ENCODE measurements around the gene GNL3.

The GNL3 gene

DNA sequence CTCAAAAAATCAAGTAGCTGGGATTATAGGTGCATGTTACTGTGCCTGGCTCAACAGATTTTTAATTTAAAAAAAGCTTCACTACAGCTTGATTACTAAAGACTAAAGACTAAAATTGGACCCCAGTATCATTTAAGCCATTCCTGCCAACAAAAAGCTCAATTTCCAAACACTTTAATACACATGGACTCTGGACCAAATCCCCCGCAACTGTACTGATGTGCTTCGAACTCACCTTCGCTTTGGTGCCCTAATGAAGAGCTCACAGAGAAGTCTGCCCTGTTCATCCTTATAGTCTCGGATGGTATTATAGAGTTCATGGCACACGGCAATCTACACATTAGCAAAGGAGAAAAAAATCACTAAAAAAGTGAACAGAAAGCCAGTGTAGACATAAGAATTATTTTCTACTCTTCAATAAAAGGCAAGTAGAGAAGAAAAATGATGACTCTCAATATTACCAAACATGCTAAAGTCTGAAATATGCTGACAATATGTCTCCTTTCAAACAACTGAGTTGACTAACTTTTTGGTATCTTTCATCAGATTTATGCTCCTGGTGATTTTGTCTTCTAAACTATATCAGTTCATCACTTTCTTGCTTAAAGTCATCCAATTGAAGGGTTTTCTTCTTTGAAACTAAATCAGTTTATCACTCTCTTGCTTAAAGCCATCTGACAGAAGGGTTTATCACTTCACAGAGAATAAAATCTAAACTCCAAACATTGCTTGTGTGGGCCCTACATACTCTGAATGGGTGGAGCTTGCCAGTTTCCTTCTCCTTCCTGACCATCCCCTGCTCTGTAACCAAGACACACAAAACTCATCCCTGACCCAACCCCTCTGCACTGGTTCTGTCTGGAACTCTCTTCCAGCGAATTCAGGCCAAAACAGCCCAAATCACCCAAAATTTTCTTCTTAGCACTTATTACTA lies 7.3 kb upstream of the GNL3 start:
- TF ChIP-seq CTCF (IDR thresholded peaks at IDR 0.05; ENCODE audit: control insufficient read depth, insufficient read depth, low read depth, low read length, missing control alignments): no peak
- no peak overlapping the region for H3K4me3 ChIP-seq (ENCODE audit: control insufficient read depth, low read depth, low read length)
- no peak for DNase-seq (ENCODE audit: low read depth)

DNA sequence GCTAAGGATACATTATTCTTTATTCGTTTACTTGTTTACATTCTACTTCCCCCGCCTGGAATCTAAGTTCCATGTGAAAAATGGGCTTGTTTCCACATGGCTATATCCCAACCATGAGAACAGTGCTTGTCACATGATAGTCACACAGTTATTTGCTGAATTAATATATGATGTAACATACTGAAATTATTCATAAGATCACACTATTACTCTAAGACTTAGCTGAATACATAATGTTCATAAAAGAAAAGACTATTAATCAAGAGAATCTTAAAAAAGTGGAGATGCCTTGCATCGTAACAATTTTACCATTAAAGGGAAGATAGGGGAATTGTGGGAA lies 6.7 kb upstream of the GNL3 start:
- DNase-seq (ENCODE audit: low read depth): no peak
- TF ChIP-seq CTCF (IDR thresholded peaks at IDR 0.05; ENCODE audit: control insufficient read depth, insufficient read depth, low read depth, low read length, missing control alignments): no peak
- no peak overlapping the region for H3K4me3 ChIP-seq (ENCODE audit: control insufficient read depth, low read depth, low read length)

DNA sequence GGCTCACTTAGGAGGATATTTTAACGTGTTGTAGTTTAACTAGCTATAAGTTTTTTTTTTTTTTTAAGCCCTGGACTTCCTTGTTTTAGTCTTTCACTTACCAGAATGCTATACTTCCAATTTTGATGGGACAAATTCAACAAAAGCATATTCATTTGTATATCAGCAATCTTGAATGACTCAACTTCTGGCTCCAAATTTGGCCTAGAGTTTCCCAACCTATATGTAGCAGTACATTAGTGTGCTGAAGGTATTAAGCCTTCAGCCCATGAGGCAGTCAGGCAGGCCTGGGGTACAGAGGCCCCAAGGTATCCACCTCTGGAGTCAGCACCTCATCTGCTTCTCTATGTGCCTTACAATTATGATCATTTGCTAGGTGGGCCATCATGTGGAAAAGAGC lies 6.0 kb upstream of the GNL3 start:
- H3K4me3 ChIP-seq (ENCODE audit: control insufficient read depth, low read depth, low read length): no peak overlapping the region
- TF ChIP-seq CTCF (IDR thresholded peaks at IDR 0.05; ENCODE audit: control insufficient read depth, insufficient read depth, low read depth, low read length, missing control alignments): no peak
- no peak for DNase-seq (ENCODE audit: low read depth)

- no peak overlapping the region for H3K4me3 ChIP-seq (ENCODE audit: control insufficient read depth, low read depth, low read length)
- TF ChIP-seq CTCF (IDR thresholded peaks at IDR 0.05; ENCODE audit: control insufficient read depth, insufficient read depth, low read depth, low read length, missing control alignments): no peak
- no peak for DNase-seq (ENCODE audit: low read depth)
These were observed 4.2 kb upstream of the GNL3 start for GRCh38 chr3:52681596-52681995.

GRCh38 chr3:52682016-52682415 lies 3.8 kb upstream of the GNL3 start:
- no peak overlapping the region for H3K4me3 ChIP-seq (ENCODE audit: control insufficient read depth, low read depth, low read length)
- DNase-seq (ENCODE audit: low read depth): no peak
- TF ChIP-seq CTCF (IDR thresholded peaks at IDR 0.05; ENCODE audit: control insufficient read depth, insufficient read depth, low read depth, low read length, missing control alignments): peak; percentile 22

GRCh38 chr3:52683611-52684010 lies 2.2 kb upstream of the GNL3 start:
- H3K4me3 ChIP-seq (ENCODE audit: control insufficient read depth, low read depth, low read length): no peak overlapping the region
- no peak for DNase-seq (ENCODE audit: low read depth)
- TF ChIP-seq CTCF (IDR thresholded peaks at IDR 0.05; ENCODE audit: control insufficient read depth, insufficient read depth, low read depth, low read length, missing control alignments): no peak
